HL-60/S4 treated with retinoic acid at 250 ng/mL for 4 days and 3 days (cell line): ENCODE results near the gene NOLC1.

ENCODE experiments used
- in situ Hi-C: fragments of 300-500 bp; cut with MboI; formaldehyde crosslinking; loops from 2 replicates; pipeline ENCODE4 v1.7.0; 2022; ENCODE audit warnings: low sequenced_read_pairs

The NOLC1 gene

DNA sequence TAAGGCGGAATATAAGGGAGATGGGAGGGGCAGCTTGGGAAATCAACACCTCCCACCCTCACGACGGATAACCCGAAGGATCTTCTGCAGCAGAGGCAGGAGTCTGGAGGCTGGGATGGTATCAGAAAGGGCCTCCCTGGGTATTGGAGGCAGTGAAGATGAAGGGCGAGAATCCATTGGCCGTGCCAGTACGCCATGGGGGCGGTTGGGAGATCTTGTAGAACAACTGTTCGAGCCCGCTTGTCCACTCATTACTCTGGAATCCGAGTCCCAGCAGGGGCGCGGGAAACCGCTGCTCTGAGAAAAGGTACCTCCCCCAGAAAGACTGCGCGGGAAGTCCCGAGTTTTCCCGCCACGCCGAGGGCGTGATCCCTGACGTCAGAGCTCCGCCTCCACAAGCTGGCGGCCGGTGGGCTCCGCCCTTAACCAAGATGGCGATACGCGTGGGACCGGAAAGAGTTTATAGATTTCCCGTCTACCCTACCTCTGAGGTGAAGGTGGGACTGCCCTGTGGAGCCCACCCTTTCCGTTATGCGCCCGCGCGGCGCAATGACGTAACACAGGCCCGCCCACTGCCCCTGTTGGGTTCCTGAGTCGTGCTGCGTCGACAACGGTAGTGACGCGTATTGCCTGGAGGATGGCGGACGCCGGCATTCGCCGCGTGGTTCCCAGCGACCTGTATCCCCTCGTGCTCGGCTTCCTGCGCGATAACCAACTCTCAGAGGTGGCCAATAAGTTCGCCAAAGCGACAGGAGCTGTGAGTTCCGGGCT is at the start of gene NOLC1:
Gene NOLC1 (plus strand): TSS at position 616 of the 771 bp plus-strand sequence. CDS start 22 bp downstream, at position 638.
- in situ Hi-C loops, result no loop called here

DNA sequence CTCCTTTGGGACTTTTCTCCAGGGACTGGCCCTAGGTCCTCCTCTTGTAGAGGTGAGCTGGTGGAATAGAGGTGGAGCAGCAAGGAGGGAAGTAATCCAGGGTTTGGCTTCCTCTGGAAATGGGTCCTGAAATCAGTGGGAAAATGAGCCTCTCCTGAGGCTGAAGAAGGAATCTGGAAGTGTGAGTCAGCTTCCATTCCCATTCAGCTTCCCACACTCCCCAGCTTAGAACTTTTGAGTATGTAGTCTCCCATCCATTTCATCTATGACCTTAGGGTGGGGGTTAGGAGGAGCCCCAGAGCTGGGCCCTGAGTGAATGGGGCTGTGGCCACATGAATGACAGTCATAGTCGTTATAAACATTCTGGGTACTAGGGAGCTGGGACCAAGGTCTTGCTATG is 49.8 kb upstream of the NOLC1 start:
- in situ Hi-C loops, result no loop called here

DNA sequence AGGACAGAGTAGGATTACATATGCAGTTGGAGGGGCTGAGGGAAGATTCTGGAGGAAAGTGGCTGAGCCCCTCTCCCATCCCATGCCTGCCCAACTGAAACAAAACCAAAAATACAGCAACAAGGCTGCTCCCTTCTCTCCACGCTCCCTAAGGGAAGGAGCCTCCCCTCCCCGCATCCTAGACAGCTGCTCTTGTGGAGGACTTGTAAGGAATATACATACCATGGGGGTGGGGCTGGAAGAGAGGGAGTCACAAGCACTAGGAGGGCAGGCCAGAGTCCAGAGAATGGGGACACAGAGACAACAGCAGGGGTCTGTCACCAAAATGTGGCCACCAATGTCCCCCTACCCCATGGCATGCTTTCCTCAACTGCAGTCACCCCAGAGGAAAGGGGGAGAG is 45.2 kb upstream of the NOLC1 start:
- in situ Hi-C loops, result no loop called here

- in situ Hi-C loops, result no loop called here
Measured at GRCh38 chr10:102109166-102110116, 42.7 kb upstream of the NOLC1 start.

DNA sequence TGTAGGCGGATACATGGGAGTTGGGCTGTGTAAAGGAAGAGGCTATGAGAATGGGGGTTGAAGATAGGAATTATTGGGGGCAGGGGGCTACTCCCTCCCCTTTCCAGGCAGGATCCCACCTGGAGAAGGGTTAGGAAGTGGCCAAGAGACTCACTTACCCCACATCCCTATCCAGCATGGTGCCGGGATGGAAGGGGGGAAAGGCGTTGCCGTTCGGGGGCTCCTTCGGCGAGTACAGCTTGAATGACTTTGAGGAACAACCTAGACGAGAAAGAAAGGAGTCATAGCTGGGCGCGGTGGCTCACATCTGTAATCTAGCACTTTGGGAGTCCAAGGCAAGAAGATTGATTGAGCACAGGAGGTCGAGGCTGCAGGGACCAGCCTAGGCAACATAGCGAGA is 40.9 kb upstream of the NOLC1 start:
- in situ Hi-C loops, result no loop called here

GRCh38 chr10:102112210-102112817 is 39.9 kb upstream of the NOLC1 start:
- in situ Hi-C loops, result no loop called here

GRCh38 chr10:102113261-102113955 is 38.8 kb upstream of the NOLC1 start:
- in situ Hi-C loops, result no loop called here

DNA sequence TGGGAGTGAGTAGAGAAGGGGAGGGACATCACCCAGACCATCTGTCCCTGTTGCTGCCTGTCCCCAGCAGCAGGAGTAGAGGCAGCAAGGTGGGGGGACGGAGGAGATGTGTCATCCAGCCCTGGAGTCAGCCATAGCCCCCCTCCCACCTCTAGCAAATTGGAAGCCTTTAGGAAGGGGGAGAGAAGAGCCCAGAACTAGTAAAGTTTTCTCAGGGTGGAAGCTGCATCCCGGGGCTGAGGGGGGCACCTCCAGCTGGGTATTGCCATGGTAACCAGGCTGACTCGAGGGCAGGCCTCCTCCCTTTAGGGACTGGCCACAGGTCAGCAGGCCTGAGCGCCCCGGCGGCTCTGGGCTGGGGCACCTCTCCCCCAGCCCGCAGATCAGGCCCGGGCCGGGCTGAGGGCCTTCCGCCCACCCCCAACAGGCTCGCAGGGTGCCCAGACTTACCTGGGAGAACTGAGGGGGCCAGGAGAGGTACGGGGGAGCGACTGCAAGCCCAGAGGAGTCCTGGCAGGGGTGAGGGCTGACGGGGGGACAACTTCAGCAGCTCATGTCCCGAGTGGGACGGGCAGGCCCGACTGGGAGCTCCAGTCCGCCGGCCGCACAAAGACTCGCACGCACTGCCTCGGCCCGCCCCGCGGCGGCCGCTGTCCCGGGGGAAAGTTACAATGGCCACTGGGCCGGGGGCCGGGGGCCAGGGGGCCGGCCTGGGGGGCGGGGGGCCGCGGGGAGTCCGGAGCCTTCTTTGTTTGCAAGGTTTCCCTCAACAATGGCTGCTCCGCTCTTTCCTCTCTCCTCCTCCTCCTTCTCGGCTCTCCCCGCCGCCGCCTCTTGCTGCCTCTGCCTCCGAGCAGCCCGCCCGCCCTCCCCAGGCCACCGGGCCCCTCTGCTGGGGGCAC is 38.0 kb upstream of the NOLC1 start:
- in situ Hi-C loops, result no loop called here

- in situ Hi-C loops, result no loop called here
Measured at GRCh38 chr10:102114861-102115618, 37.1 kb upstream of the NOLC1 start.

DNA sequence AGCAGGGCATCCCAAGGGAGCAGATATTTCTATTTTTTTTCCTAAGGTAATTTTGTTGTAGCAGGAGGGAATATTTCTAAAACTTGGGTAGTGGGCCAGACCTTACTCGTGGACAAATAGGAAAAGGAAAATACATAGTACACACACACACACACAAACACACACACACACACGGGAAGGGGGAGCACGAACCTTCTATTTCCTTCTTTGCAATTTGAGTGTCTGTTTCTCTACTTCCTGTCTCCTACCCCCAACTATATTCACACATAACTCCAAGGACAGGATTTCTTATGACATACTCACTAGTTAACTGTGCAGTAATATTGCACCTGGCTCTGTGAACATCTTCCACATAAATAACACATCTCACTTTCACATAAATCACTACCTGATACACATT is 36.4 kb upstream of the NOLC1 start:
- in situ Hi-C loops, result no loop called here

DNA sequence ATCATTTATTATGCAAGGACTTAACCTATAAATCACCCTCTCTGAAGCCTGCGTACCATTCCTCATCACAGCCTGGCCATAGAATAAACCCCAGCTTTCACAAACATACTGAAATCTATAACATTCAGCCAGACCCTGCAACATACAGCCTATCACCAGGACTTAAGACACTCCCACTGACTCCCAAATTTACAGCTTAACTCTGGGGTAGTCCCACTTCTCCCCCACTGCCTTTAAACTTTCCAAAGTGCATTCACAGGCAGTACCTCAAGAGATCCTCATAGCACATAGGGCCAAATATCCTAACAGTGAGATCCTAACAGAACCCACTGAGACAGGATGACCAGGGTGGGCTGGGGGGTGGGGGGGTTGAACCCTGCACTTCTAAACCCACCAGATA is 35.5 kb upstream of the NOLC1 start:
- in situ Hi-C loops, result no loop called here

DNA sequence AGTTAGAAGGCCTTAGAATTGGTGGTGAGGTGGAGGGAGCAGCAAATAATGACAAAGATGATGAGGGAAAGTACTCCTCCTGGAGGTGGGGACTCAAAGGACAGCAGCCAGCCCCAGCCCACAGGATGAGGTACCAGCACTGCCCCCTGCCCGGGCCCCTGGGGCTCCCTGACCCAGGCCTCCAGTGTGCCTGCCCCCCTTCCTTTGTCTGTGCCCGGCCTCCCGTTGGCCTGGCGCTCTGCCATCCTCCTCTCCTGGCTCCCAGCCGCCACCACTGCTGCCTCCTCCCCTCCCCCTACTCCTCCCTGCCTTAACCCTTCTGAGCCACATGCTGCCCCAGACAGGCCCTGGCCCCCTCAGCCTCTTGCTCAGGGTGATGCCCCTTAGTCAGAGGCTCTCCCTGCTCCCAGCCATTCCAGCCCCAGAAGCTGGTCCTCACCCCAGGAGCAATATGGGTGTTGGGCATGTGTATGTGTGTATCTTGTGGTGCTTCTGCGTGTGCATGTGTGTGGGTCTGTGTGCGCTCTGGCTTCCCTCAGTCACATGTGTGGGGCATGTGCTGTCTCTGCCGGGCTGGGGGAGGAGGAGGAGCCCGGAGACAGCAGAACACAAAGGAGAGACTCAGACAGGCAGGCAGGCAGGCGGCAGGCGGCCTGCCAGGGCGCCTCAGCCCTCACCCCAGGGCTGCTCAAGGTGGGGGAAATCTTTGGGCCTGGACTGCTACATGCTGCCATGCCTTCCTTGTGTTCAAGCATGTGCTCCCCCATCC is 34.6 kb upstream of the NOLC1 start:
- in situ Hi-C loops, result no loop called here

GRCh38 chr10:102118867-102119266 is 33.3 kb upstream of the NOLC1 start:
- in situ Hi-C loops, result no loop called here

DNA sequence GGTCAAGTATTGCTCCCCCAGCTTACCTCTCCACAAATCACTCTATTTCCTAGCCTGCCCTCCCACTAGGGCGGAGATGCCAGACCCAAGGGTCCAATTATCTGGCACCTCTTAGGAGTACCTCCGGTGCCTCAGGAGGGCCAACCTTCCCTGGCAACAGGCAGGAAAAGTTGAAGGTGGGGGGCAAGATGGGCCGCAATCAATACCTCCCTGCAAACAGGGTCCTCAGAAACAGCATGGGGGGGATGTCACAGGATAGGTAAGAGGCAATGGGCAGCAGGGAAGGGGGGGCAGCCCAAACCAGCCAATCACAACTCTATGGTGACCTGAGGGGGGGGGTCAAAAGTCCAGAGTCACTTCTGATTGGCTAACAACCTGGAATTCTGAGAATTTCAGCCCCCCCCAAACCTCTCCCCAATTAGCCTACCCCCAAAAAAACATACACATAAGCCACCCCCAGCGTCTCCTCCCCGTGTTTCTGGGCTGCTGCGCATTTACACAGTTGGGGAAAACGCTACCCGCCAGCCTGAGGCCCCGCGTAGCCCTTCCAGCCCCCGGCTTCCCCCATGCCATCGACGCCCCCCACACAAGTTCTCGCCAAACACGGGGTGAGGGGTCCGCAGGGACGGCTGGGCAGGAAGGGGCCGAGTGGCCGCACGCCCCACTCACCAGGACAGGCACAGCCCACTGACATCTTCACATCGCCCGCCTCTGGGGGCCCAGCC is 32.6 kb upstream of the NOLC1 start:
- in situ Hi-C loops, result no loop called here

GRCh38 chr10:102120142-102120990 is 31.8 kb upstream of the NOLC1 start, which contains the start of gene LDB1:
Gene LDB1, minus strand, starts transcription at chr10:102120368. Its CDS starts 258 bp downstream, at chr10:102120110.
- in situ Hi-C loops, result no loop called here

- in situ Hi-C loops, result no loop called here
Measured at GRCh38 chr10:102120991-102121738, 31.0 kb upstream of the NOLC1 start.
